ENCODE measurements around the gene NHEJ1. TPM values are rescaled to one million over a fixed set of nuclear protein-coding genes. Genes with fewer than 3 reads are reported as not detected.

The NHEJ1 gene
- total RNA-seq, 1 donor from 2014 or later = 15.9 TPM

DNA sequence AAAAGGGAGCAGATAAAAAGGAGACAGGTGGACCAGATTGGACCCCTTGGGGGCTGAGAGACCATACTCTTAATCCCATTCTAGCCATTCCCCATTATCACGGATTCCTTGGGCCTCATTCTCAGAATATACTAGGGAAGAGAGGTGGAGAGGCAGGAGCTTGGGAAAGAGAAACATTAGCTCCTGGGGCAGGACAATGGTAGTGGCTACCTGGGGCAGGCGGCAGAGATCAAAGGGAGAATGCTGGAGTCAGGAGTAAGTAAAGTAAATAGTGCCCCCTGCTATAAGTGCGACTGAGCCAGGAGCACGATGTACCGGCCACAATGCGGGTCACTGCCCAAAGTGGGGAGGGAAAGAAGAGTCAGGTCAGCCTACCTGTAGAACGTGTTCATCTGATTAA is 79.5 kb downstream of the NHEJ1 start:
- no peak for DNase-seq (ENCODE audit: low spot score)
- Mint-ChIP-seq H3K27me3 (ENCODE audit: low read depth) (no peaks in the 10 kb centered on the region), H3K9me3 (no peaks in the 10 kb centered on the region), H3K4me3 (ENCODE audit: low read depth) (no peak overlapping the region), H3K27ac (no peak overlapping the region), H3K36me3 (ENCODE audit: low read depth) (no peaks in the 10 kb centered on the region), H3K4me1 (ENCODE audit: low read depth) (peaks cover 7% of the 10 kb centered on the region)
- intact Hi-C loops (cut with micrococcal nuclease) = no loop called here

DNA sequence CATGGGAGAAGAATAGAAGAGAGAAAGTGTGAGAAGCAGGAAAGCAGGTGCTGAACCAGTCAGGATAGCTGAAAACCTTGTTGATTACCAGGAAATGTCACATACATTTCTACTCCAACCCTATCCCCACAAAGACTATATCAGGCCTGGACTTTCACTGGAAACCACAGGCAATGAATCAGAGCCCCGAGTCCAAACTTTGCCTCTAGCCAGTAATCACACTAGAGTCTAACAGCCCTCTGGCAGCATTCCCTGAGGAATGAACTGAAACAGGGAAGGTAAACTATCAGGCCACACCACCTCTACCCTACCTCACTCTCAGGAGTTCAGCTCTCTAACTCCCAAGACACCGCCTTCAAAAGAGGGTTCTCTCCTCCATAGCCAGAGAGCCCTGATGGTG is 81.2 kb downstream of the NHEJ1 start:
- H3K27me3 Mint-ChIP-seq (ENCODE audit: low read depth) = no peaks in the 10 kb centered on the region
- H3K36me3 Mint-ChIP-seq (ENCODE audit: low read depth) = no peaks in the 10 kb centered on the region
- no peaks in the 10 kb centered on the region for H3K9me3 Mint-ChIP-seq
- no peak overlapping the region for H3K4me3 Mint-ChIP-seq (ENCODE audit: low read depth)
- DNase-seq (ENCODE audit: low spot score) = no peak
- H3K4me1 Mint-ChIP-seq (ENCODE audit: low read depth) = no peaks in the 10 kb centered on the region
- H3K27ac Mint-ChIP-seq = no peak overlapping the region
- intact Hi-C loops (cut with micrococcal nuclease) = no loop called here

DNA sequence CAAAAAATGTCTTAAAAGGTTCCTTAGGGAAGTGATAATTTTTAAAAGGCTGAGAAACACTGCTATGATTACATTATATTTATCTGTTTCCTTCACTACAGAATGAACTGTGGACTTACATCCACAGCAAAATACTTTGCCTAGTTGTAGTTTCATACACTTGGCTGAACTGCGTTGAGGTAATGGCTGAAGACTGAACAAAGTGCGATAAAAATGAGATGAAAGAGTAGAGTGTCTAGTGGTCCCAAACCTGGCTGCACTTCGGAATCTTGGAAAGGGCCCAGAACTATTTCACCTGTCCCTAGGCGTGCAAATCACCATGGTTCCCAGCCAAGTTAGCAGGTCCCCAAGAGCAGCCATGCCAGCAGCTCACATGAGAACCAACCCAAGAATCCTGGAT is 81.7 kb downstream of the NHEJ1 start:
- DNase-seq (ENCODE audit: low spot score) = no peak
- H3K4me1 Mint-ChIP-seq (ENCODE audit: low read depth) = no peaks in the 10 kb centered on the region
- H3K27ac Mint-ChIP-seq = no peak overlapping the region
- H3K9me3 Mint-ChIP-seq = no peaks in the 10 kb centered on the region
- H3K4me3 Mint-ChIP-seq (ENCODE audit: low read depth) = no peak overlapping the region
- no peaks in the 10 kb centered on the region for H3K36me3 Mint-ChIP-seq (ENCODE audit: low read depth)
- intact Hi-C loops (cut with micrococcal nuclease) = no loop called here
- H3K27me3 Mint-ChIP-seq (ENCODE audit: low read depth) = no peaks in the 10 kb centered on the region

DNA sequence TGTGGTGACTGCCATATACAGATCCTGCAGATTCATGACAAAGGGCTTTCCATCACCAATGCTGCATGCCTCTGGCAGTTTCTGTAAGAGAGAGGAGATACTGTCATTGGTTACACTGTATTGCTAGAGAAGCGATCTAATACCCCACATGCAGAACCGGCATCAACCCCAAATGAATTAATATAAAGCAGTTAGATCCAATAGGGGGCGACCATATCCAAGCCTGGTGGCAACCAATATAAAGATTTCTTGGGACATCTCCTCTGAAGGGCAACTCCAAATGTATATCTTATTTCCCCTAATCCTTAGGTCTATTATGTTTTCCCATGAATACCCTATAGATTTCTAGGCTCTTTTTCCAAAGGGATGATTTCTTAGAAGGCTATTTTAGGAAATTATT is 82.5 kb downstream of the NHEJ1 start:
- Mint-ChIP-seq H3K27ac (no peak overlapping the region), H3K27me3 (ENCODE audit: low read depth) (no peaks in the 10 kb centered on the region), H3K4me3 (ENCODE audit: low read depth) (no peak overlapping the region), H3K36me3 (ENCODE audit: low read depth) (no peaks in the 10 kb centered on the region), H3K4me1 (ENCODE audit: low read depth) (no peaks in the 10 kb centered on the region), H3K9me3 (no peaks in the 10 kb centered on the region)
- DNase-seq (ENCODE audit: low spot score) = no peak
- intact Hi-C loops (cut with micrococcal nuclease) = no loop called here

DNA sequence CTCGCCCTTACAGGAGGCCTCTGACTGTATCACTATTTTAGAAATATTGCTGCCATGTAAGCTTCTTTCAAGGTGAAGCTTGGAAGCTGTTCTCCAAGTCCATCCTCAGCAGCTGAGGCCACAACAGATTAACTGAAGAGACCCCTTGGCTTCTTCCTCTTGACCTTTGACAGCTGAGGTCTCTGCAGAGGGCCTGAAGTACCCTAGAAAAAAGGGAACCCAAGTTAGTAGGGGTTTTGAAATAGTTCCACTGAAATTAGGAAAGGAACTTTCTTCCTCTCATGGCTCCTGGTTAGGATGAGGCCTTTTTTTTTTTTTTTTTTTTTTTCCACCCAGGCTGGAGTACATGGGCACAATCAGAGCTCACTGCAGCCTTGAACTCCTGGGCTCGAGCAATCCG is 84.4 kb downstream of the NHEJ1 start:
- Mint-ChIP-seq H3K36me3 (ENCODE audit: low read depth) (no peaks in the 10 kb centered on the region), H3K9me3 (no peaks in the 10 kb centered on the region), H3K4me3 (ENCODE audit: low read depth) (no peak overlapping the region), H3K4me1 (ENCODE audit: low read depth) (no peaks in the 10 kb centered on the region), H3K27ac (no peak overlapping the region), H3K27me3 (ENCODE audit: low read depth) (no peaks in the 10 kb centered on the region)
- intact Hi-C loops (cut with micrococcal nuclease) = no loop called here
- no peak for DNase-seq (ENCODE audit: low spot score)

DNA sequence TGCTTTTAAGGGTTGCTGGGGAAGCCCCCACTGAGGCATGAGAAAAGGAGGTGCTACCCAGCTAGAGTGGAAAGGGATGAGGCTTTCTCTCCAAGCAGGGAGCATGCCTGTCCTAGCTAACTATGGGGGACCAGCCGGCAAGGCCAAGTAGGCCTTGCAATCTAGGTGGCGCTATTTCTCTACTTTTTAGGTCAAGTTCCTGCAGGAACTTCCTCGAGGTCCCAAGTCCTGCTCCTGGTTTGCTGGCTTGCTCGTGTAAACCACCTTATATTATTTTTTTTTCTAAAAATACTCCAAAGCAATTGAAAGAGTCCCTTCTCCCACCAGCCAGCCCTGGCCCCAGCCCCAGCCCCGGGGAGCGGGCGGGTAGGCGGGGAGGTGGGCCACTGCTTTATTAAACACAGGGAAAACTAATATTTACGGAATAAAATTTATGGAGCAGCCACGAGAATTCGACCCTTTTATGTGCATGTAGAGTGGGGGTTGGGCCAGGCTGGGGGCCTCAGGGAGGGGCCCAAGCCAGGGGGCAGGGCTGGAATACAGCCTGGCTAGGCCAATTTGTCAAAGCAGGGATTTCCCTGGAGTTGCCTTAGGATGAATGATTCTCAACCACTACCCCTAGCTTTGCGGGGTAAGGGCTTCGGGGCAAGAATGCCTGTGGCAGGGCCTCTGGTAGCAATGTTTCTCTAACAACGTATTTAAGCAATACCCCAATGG is 87.0 kb downstream of the NHEJ1 start:
- intact Hi-C loops (cut with micrococcal nuclease) = loop anchor here (2.0 to 5.0 kb wide), 2 partner anchors 45 to 79 kb away; no protein-coding TSS in a partner anchor
- DNase-seq (ENCODE audit: low spot score) = no peak
- H3K36me3 Mint-ChIP-seq (ENCODE audit: low read depth) = no peaks in the 10 kb centered on the region
- no peaks in the 10 kb centered on the region for H3K27me3 Mint-ChIP-seq (ENCODE audit: low read depth)
- H3K27ac Mint-ChIP-seq = no peak overlapping the region
- no peaks in the 10 kb centered on the region for H3K9me3 Mint-ChIP-seq
- H3K4me3 Mint-ChIP-seq (ENCODE audit: low read depth) = no peak overlapping the region
- H3K4me1 Mint-ChIP-seq (ENCODE audit: low read depth) = no peaks in the 10 kb centered on the region

DNA sequence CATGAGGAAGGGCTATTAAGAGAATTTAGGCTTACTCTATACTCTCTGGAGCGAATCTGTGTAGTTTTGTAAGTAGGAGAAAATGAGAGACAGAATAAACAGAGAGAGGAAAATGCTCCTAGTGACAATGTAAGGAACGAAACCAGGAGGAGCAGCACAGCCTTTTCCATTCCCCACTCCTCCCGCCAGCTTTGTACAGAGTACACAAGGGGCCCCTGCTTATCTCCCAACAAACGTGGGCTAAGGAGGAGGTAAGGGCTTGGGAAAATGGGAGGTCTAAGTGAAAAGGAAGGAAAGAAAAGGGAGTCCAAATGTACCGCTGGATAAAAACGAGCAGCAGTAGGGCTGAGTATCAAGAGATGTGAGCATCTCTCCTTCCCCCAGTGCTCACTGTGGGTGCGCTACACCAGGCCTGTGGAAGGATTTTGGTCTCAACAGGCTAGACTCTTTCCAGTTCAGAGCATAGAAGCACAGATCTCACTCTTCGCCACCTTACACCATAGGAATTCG is 87.8 kb downstream of the NHEJ1 start:
- H3K27ac Mint-ChIP-seq = no peak overlapping the region

DNA sequence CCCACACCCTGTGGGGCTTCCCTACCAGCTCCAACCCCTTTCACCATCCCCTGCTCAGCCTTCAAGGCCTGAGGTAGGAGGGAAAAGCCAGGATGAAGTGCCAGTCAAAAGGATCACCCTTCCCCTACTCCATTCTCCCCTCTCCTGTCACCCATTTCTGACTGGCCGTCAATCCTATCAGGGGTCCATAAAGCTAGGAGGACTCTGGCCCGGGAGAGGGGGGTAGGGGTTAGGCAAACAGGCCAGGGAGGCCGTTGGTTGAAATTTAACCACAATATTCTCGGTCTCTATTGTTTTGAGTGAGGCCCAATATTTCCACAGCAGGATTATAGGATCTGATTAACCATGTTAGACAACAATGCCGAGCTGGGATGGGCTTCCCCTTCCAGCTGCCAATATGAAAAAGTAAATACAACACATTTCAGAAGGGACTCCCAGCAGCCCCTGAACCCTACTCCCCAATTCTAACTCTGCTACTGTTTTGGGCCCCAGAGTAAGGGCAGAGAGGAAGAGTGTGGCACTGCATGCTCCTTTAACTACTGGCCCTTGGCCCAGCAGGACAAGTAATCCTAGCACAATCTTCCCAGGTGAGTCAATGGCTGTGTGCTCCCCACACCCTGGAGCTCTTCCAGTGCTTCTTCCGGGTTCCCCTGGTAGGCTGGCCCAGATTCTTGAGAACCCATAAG is 89.3 kb downstream of the NHEJ1 start:
- Mint-ChIP-seq H3K4me1 (ENCODE audit: low read depth) (no peaks in the 10 kb centered on the region), H3K36me3 (ENCODE audit: low read depth) (no peaks in the 10 kb centered on the region), H3K4me3 (ENCODE audit: low read depth) (no peak overlapping the region), H3K27ac (no peak overlapping the region), H3K9me3 (no peaks in the 10 kb centered on the region), H3K27me3 (ENCODE audit: low read depth) (no peaks in the 10 kb centered on the region)
- intact Hi-C loops (cut with micrococcal nuclease) = loop anchor here (5.0 kb wide), 1 partner anchor 81 kb away; no protein-coding TSS in a partner anchor
- DNase-seq (ENCODE audit: low spot score) = no peak

More for the DNA sequence above, 87.8 kb downstream of the NHEJ1 start:
- no peak for DNase-seq (ENCODE audit: low spot score)
- no peaks in the 10 kb centered on the region for H3K9me3 Mint-ChIP-seq
- no peaks in the 10 kb centered on the region for H3K36me3 Mint-ChIP-seq (ENCODE audit: low read depth)
- no peak overlapping the region for H3K4me3 Mint-ChIP-seq (ENCODE audit: low read depth)
- intact Hi-C loops (cut with micrococcal nuclease) = loop anchor here (2.0 to 5.0 kb wide), 2 partner anchors 46 to 80 kb away; no protein-coding TSS in a partner anchor
- H3K27me3 Mint-ChIP-seq (ENCODE audit: low read depth) = no peaks in the 10 kb centered on the region
- H3K4me1 Mint-ChIP-seq (ENCODE audit: low read depth) = no peaks in the 10 kb centered on the region

DNA sequence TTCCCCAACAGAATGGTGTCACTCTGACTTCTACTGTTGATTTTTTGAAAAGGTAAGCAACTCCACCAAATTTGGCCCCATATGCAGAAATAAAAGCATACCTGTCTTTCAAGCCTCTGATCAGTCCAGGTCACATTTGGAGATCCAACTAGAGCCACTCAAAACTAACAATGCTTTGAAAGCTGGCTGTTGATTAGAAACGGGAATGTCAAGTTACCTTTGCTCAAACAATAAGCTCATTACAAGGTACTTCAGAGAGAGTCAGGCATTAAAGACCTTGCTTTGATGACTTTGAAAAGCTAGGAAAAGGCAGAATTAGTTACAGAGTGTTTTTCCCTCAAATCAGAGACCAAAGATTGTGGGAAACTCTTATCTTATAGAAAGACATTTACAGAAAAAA is 95.1 kb downstream of the NHEJ1 start:
- H3K4me1 Mint-ChIP-seq (ENCODE audit: low read depth) = peaks cover 2% of the 10 kb centered on the region
- DNase-seq (ENCODE audit: low spot score) = no peak
- no peaks in the 10 kb centered on the region for H3K9me3 Mint-ChIP-seq
- peaks cover 40% of the 10 kb centered on the region for H3K27me3 Mint-ChIP-seq (ENCODE audit: low read depth)
- H3K4me3 Mint-ChIP-seq (ENCODE audit: low read depth) = no peak overlapping the region
- H3K36me3 Mint-ChIP-seq (ENCODE audit: low read depth) = no peaks in the 10 kb centered on the region
- H3K27ac Mint-ChIP-seq = no peak overlapping the region
- intact Hi-C loops (cut with micrococcal nuclease) = no loop called here

DNA sequence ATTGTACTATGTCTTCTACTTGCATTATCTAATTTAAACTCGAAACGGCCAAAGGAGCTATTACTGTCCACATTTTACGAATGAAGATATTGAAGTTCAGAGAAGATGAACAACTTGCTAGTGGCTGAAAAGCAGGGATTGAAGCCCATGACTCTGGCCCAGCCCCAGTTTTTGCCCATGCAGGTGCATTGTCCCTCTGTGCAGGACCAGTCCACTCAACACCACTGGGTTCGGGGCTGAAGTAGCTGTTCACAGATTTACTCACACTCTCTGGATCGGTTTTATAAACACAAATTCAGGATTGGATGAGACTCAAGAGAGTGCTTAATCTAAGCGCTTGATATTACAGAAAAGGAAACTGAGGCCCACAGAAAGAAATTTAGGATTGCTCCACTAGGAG is 98.5 kb downstream of the NHEJ1 start:
- peaks cover 4% of the 10 kb centered on the region for H3K4me1 Mint-ChIP-seq (ENCODE audit: low read depth)
- peaks cover 61% of the 10 kb centered on the region for H3K27me3 Mint-ChIP-seq (ENCODE audit: low read depth)
- no peaks in the 10 kb centered on the region for H3K36me3 Mint-ChIP-seq (ENCODE audit: low read depth)
- no peak overlapping the region for H3K4me3 Mint-ChIP-seq (ENCODE audit: low read depth)
- DNase-seq (ENCODE audit: low spot score) = no peak
- H3K9me3 Mint-ChIP-seq = no peaks in the 10 kb centered on the region
- H3K27ac Mint-ChIP-seq = no peak overlapping the region
- intact Hi-C loops (cut with micrococcal nuclease) = loop anchor here (5.0 kb wide), 1 partner anchor 190 kb away; no protein-coding TSS in a partner anchor

DNA sequence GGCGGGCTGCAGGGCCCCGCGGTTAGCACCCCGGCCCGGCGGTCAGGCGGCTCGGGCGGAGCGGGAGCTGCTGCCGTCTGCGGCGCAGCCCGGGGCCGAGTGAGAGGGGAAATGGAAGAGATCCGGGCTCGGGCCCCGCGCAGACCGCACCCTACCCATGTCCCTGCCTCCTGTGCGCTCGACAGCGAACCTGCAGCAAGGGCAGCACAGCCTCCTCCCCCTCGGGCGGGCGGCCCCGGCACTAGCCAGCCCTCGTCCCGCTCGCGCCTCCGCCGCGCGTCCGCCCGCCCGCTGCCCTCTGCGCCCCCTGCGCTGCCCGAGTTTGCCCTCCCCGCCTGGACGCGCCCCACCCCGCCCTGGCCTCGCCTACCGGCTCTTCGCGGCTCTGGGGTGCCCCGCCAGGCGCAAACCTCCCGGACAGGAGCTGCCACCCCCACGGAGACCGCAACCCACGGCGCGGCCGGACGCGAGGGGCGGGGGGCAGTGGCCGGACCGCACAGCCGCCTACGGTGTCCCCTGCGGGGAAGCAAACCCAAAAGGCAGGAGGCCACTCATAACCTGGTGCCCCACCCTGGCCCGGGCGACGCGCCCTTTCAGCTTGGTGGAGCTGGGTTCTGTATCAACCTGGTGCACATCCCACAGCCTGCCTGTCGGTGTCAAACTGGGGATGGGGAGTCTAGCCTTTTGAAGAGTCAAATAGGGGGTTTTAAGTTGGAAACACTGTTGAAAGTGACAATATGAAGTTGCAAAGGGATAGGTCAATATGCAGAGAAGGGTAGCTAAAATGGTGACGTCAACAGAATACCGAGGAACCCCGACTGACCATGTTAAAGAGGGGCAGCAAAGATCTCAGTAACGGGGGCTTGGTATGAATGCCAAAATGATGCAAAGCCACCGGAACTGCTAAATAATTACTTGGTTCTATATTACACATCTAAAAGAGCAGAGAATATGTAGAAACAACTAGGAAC is 99.5 kb downstream of the NHEJ1 start, which contains the start of gene IHH:
Gene IHH (minus strand): TSS at position 101 of the 971 bp plus-strand sequence. CDS start 454 bp downstream, outside the sequence.
- Mint-ChIP-seq H3K4me1 (ENCODE audit: low read depth) (peaks cover 4% of the 10 kb centered on the region), H3K27me3 (ENCODE audit: low read depth) (peaks cover 67% of the 10 kb centered on the region), H3K27ac (no peak within 1 kb of the TSS), H3K36me3 (ENCODE audit: low read depth) (no peaks in the 10 kb centered on the region), H3K9me3 (no peaks in the 10 kb centered on the region), H3K4me3 (ENCODE audit: low read depth) (no peak within 1 kb of the TSS)
- intact Hi-C loops (cut with micrococcal nuclease) = loop anchor here (5.0 kb wide), 1 partner anchor 189 kb away; no protein-coding TSS in a partner anchor
- DNase-seq (ENCODE audit: low spot score) = no peak

Measured in activated T-helper 2 cell treated with anti-CD3 and anti-CD28 coated beads, Interferon-gamma antibody, Interleukin-2, Interleukin-4, amounts not matched to agents 10 μg/mL and 5 μg/mL and 100 μg/mL, durations not matched to agents 14 hours and 24 hours and 36 hours (primary cell).